Ovary (tissue), 9 donors: Measurements from ENCODE around the gene TTPAL. TPM values are rescaled to one million over a fixed set of nuclear protein-coding genes. Genes with fewer than 3 reads are reported as not detected.

Experiments used
- DNase-seq, 5 donors: peaks; one replicate each; pipeline ENCODE4 v3.0.0-alpha.2; 2019 to 2020
- H3K27ac ChIP-seq, 2 donors: fragments of 200-600 bp; one replicate each; pipeline versions ENCODE4 v1.5.1 to v1.8.0; 2019 to 2022
- H3K27me3 ChIP-seq: fragments of 200-600 bp; one replicate; pipeline ENCODE4 v1.8.0; 2022
- H3K36me3 ChIP-seq: fragments of 200-600 bp; sonication (generic); one replicate; pipeline ENCODE4 v1.5.1; 2019
- H3K4me1 ChIP-seq: one replicate; pipeline ENCODE4 v1.8.1; 2013; ENCODE audit warnings: mild to moderate bottlenecking, moderate library complexity; ENCODE audit not compliant: insufficient read depth
- H3K4me3 ChIP-seq: fragments of 200-600 bp; sonication (generic); one replicate; pipeline ENCODE4 v1.5.1; 2017
- H3K9me3 ChIP-seq, 2 donors: fragments of 200-600 bp in 1 of 2; sonication (generic) in 1 of 2; one replicate each; pipeline versions ENCODE4 v1.5.1 to v1.8.1; 2013 to 2019; ENCODE audit warnings: mild to moderate bottlenecking in 1 of 2, moderate library complexity in 1 of 2
- EP300 ChIP-seq: sonication (generic); formaldehyde crosslinking; IDR thresholded peaks from one replicate; pipeline ENCODE4 v1.6.1; 2017; ENCODE audit warnings: antibody characterized with exemption
- POLR2A ChIP-seq: fragments of 450-650 bp; IDR thresholded peaks from one replicate; pipeline ENCODE4 v1.6.1; 2017; ENCODE audit warnings: antibody characterized with exemption, mild to moderate bottlenecking, moderate library complexity
- WGBS, 3 donors: extraction: QIAGEN DNeasy Blood & Tissue Kit in 1 of 3; methylation state at CpG; one replicate each; pipeline versions ENCODE4 v1.1.5 to v1.1.7; 2013 to 2017; 5-methylcytosine and 5-hydroxymethylcytosine counted together
- intact Hi-C, 4 donors: fragments of 100-400 bp; cut with DNase I; formaldehyde crosslinking; loops; one replicate each; pipeline versions ENCODE4 v1.11.0 to v1.15.1; 2022 to 2023
- polyA plus RNA-seq, 2 donors: library from polyadenylated mRNA; stranded (reverse); fragments of 200-250 nt in 1 of 2; fragments of 350-450 nt in 1 of 2; fragmentation: Illumina TruSeq in 1 of 2; extraction: RNeasy Lipid Tissue Mini Kit (QIAGEN cat#74804) in 1 of 2; gene quantifications; one replicate each; pipeline ENCODE4 v1.2.3, GENCODE V29; 2013 to 2014
- total RNA-seq, 7 donors: library from RNA; depleted of rRNA in 2 of 7; stranded (reverse); fragments of >200 nt in 2 of 7; fragmentation: NEBNext Ultra II Directional in 3 of 7; extraction: Animal tissue kit (Norgen Biotek cat#: 25700) in 3 of 7; gene quantifications; one replicate each; pipeline versions ENCODE4 v1.1.0 to v1.2.4, GENCODE V29; 2016 to 2023
- TF ChIP-seq, protein P1 (sequence below), 3 donors: fragments of 450-650 bp in 2 of 3; fragments of 200-600 bp in 1 of 3; IDR thresholded peaks; one replicate each; pipeline versions ENCODE4 v1.5.1 to v1.8.0; 2016 to 2022; ENCODE audit warnings: antibody characterized with exemption in 3 of 3, mild to moderate bottlenecking in 1 of 3
- donor health status: DM: no; HTN: no; CAD: no; lungs with moderate emphysema.
- donor health status: DM: no; HTN: no; CAD: no.
- donor health status: Bipolar disorder and iron deficiency.
- donor health status: DM: yes; HTN: yes; CAD: no.
- donor health status: DM: no; HTN: no; CAD: no.
- donor health status: DM: yes; HTN: yes; CAD: no.

The TTPAL gene
- total and polyA plus RNA-seq, 9 donors, result 3.1 to 25.1 (median 10.9) TPM

DNA sequence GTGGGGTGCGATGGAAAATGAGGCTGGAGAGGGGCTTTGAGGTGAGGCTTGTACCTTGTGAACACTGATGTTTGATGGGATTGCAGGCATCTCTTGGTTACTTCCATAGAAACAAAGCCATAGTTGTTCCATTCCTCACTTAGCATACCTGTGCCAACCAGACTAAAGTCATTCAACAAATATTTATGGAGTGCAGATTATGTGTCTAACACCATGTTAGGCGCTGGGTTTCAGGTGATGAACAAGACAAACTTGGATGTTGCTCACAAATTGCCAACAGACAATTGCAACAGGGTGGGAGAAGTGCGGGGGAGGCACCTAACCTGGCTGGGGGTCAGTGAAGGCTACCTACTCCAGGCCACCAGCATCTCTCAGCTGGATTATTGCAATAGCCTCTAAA is 1.5 kb downstream of the TTPAL start:
- intact Hi-C loops, result loop anchor here in 3 of 4 donors (5.0 to 10.0 kb wide), 2 partner anchors 135 to 138 kb away; no protein-coding TSS in a partner anchor
- H3K9me3 ChIP-seq, result no peaks in the 10 kb centered on the region
- 89 to 94% (median 93%) methylated on average over 3 of the region's 3 CpGs for WGBS, 3 donors
- no peaks in the 10 kb centered on the region for H3K36me3 ChIP-seq
- H3K4me3 ChIP-seq, result no peak overlapping the region
- no peak for DNase-seq
- H3K27ac ChIP-seq, result no peak overlapping the region
- TF ChIP-seq EP300 (no peak), POLR2A (no peak)
- TF ChIP-seq, protein P1, sequence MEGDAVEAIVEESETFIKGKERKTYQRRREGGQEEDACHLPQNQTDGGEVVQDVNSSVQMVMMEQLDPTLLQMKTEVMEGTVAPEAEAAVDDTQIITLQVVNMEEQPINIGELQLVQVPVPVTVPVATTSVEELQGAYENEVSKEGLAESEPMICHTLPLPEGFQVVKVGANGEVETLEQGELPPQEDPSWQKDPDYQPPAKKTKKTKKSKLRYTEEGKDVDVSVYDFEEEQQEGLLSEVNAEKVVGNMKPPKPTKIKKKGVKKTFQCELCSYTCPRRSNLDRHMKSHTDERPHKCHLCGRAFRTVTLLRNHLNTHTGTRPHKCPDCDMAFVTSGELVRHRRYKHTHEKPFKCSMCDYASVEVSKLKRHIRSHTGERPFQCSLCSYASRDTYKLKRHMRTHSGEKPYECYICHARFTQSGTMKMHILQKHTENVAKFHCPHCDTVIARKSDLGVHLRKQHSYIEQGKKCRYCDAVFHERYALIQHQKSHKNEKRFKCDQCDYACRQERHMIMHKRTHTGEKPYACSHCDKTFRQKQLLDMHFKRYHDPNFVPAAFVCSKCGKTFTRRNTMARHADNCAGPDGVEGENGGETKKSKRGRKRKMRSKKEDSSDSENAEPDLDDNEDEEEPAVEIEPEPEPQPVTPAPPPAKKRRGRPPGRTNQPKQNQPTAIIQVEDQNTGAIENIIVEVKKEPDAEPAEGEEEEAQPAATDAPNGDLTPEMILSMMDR (IDR thresholded peaks at IDR 0.05), result no peak
- no peaks in the 10 kb centered on the region for H3K27me3 ChIP-seq
- H3K4me1 ChIP-seq, result peaks cover 6% of the 10 kb centered on the region

DNA sequence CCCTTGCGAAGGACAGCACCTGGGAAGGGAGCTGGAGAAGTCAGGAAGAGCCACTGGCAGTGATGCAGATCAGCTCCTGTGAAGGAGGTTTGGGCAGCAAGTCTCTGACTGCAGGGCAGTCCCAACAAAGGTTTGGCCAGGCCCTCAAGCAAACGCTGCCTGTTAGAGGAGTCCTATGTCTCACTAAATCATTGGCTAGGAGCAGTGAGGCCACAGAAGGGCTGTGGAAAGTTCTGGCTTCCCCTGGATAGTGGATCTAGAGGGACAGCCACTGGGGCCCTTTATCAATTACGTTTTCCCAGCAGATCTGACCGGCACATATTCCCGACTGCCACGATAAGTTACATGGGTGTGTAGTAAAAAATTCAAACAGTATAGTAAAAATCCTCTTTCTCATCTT is 2.5 kb downstream of the TTPAL start:
- Histone ChIP-seq H3K9me3 (no peaks in the 10 kb centered on the region), H3K4me3 (no peak overlapping the region), H3K27ac (no peak overlapping the region), H3K36me3 (no peaks in the 10 kb centered on the region), H3K4me1 (peaks cover 6% of the 10 kb centered on the region), H3K27me3 (no peaks in the 10 kb centered on the region)
- DNase-seq, result no peak
- intact Hi-C loops, result loop anchor here in 3 of 4 donors (5.0 to 10.0 kb wide), 2 partner anchors 134 to 137 kb away; no protein-coding TSS in a partner anchor
- WGBS, 3 donors, result 56 to 63% (median 56%) methylated on average over 6 of the region's 6 CpGs
- TF ChIP-seq, protein P1 (IDR thresholded peaks at IDR 0.05), result no peak
- no peak for TF ChIP-seq POLR2A
- no peak for TF ChIP-seq EP300

DNA sequence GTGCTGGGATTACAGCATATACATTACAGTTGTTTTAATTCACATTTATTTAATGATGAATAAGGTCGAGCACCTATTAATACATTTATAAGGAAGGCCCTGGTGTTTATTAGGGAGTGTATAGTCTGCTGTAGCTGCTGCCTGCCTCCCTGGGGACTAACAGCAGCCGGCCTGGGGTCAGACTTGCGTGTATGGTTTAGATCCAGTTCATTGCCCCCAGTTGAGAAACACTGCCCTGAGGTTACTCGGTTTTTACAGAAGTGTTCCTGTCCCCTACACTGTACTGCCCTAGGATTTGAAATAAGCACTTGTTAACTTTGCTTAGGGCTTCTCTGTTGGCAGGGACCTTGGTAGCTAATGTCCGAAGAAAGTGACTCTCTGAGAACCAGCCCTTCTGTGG is 4.0 kb downstream of the TTPAL start:
- H3K36me3 ChIP-seq, result no peaks in the 10 kb centered on the region
- H3K9me3 ChIP-seq, result no peaks in the 10 kb centered on the region
- H3K4me3 ChIP-seq, result no peak overlapping the region
- WGBS, 3 donors, result 83 to 86% (median 84%) methylated on average over 5 of the region's 5 CpGs
- peaks cover 6% of the 10 kb centered on the region for H3K4me1 ChIP-seq
- H3K27me3 ChIP-seq, result no peaks in the 10 kb centered on the region
- H3K27ac ChIP-seq, result no peak overlapping the region
- TF ChIP-seq, protein P1 (IDR thresholded peaks at IDR 0.05), result no peak
- TF ChIP-seq POLR2A (no peak), EP300 (no peak)
- intact Hi-C loops, result loop anchor here in 3 of 4 donors (5.0 to 10.0 kb wide), 2 partner anchors 133 to 135 kb away; no protein-coding TSS in a partner anchor
- no peak for DNase-seq

DNA sequence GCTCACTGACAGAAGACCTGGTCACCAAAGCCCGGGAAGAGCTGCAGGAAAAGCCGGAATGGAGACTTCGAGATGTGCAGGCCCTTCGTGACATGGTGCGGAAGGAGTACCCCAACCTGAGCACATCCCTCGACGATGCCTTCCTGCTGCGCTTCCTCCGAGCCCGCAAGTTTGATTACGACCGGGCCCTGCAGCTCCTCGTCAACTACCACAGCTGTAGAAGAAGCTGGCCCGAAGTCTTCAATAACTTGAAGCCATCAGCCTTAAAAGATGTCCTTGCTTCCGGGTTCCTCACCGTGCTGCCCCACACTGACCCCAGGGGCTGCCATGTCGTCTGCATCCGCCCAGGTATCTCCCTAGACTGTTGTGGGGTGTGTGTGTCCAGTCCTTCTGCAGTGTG is 4.4 kb downstream of the TTPAL start:
- H3K27ac ChIP-seq, result no peak overlapping the region
- no peaks in the 10 kb centered on the region for H3K27me3 ChIP-seq
- no peak for TF ChIP-seq POLR2A
- TF ChIP-seq, protein P1 (IDR thresholded peaks at IDR 0.05), result no peak
- TF ChIP-seq EP300, result no peak
- no peaks in the 10 kb centered on the region for H3K36me3 ChIP-seq
- WGBS, 3 donors, result 92 to 95% (median 94%) methylated on average over 18 of the region's 18 CpGs
- intact Hi-C loops, result no loop called here
- DNase-seq, result no peak
- H3K4me1 ChIP-seq, result peaks cover 6% of the 10 kb centered on the region
- no peak overlapping the region for H3K4me3 ChIP-seq
- H3K9me3 ChIP-seq, result no peaks in the 10 kb centered on the region
